GM19452 (cell line): ENCODE measurements around the gene ACOXL.

Experiments
- ATAC-seq: cut with Tn5 transposase; IDR thresholded peaks from one replicate; pipeline ENCODE4 v1.9.1; 2021; ENCODE audit not compliant: unreplicated experiment

ACOXL gene

DNA sequence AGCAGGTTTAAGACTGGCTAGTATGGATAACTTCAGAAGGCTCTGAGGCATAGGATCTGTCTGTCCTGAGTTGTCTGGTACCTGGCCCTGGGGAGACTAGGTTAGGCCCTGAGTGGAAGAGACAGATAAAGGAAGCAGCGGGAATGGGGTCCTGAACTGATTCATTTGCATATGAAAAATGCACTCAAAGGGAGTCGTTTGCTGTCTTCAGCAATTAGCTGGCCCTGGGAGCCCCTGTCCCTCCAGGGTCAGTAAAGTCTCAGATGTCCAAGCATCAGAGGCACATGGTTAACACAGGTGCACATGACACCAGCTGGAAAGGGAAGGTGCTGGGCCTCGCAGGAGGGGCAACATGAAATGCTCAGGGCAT, 172.4 kb downstream of the ACOXL start:
- no peak for ATAC-seq

DNA sequence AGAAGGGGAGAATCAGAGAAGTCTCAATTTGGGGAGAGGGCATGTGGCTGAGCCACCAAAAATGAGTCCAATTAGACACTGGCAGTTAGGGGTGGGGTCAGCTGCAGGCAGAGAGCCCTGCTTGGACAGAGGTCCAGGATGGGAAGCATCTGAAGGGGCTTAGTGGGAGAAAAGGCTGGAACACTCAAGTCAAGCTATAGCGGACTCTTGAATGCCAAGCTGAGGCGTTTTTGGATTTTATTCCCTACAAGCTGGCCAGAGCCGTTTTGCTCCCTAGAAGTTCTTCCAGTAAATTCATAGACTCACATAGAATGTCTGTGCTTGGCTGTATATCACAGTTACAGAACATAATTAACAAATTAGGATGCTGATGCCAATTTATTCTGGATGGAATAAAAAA, 172.8 kb downstream of the ACOXL start:
- no peak for ATAC-seq

DNA sequence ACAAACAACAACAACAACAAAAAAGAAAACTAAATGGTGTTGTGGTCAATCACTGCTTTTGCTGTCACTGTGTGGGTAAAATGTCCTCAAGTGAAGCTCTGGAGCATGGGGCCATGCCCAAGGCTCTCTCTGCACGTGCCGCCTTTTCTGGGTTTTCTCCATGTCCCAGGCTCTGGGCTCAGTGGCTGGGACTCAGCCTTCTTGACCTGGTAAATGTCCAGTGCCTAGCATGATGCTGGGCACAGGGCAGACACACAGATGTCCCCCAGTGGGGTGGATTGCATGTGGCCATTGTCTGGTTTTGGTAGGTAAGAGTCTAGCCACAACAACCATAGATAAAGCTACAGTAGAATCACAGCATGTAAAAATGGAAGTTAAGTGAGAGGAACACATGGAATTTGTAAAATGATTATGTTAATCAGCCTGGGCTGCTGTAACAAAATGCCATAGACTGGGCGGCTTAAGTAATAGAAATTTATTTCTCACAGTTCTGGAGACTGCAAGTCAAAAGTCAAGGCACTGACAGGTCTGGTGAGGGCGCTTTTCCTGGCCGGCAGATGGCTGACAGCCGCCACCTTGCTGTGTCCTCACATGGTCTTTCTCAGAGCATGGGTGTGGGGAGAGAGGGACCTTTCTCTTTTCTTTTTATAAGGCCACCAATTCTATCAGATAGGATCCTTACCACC, 174.4 kb downstream of the ACOXL start:
- ATAC-seq = no peak

- no peak for ATAC-seq
Measured at GRCh38 chr2:110909501-110909900, 177.1 kb downstream of the ACOXL start.

DNA sequence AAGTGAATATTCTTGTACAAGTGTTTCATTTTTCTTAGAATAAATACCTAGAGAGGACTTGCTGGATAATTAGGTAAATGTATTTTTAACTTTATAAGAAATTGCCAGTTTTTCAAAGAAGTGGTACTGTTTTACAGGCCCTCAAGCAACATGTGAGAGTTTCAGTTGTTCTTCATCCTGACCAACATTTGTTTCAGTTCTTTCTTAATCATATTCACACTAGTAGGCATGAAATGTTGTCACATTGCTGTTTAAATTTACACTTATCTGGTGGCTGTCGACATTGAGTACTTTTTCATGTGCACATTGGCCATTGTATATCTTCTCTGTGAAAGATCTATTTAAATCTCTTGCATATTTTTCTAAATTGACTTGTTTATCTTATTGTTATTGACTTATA, 178.1 kb downstream of the ACOXL start:
- no peak for ATAC-seq

DNA sequence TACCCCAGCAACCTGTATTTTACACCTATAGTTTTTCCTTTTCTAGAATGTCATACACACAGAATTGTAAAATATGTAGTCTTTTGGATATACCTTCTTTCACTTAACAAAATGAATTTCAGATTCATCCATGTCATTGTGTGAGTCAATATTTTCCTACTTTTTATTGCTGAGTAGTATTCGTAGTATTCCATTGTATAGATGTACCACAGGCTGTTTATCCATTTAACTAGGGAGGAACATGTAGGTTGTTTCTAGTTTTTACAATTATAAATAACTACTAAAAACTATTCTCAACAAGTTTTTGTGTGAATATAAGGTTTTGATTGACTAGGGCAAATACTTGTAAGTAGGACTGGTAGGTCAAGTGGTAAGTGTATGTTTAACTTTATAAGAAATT, 187.4 kb downstream of the ACOXL start:
- ATAC-seq = no peak

GRCh38 chr2:110925479-110925878, 193.1 kb downstream of the ACOXL start:
- no peak for ATAC-seq

DNA sequence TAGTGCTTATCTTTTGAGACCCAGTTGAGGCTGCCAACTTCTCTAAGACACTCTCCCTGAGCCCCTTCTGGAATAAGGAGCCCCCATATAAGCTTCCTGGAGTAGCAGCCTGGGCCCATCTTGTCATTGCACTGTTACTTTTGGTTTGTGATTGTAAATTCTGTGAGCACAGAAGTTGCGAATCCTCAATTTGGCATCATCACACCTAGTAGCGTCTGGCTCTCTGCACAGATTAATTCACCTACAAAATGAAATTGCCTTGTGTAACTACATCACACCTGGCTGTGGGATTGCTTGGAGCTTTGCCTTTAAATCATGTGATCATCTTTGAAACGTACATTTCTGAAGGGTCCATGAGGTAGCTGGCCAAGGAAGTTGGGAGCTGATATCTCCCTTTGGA, 195.2 kb downstream of the ACOXL start:
- ATAC-seq = no peak

DNA sequence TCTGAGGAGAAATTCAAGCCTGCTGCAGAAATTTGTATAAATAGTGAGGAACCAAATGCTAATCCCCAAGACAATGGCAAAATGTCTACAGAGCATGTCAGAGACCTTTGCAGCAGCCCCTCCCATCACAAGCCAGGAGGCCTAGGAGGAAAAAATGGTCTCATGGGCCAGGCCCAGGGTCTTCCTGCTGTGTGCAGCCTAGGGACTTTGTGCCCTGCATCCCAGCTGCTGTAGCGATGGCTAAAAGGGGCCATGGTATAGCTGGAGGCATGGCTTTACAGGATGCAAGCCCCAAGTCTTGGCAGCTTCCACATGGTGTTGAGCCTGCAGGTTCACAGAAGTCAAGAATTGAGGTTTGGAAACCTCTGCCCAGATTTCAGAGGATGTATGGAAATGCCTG, 197.2 kb downstream of the ACOXL start:
- ATAC-seq = no peak

DNA sequence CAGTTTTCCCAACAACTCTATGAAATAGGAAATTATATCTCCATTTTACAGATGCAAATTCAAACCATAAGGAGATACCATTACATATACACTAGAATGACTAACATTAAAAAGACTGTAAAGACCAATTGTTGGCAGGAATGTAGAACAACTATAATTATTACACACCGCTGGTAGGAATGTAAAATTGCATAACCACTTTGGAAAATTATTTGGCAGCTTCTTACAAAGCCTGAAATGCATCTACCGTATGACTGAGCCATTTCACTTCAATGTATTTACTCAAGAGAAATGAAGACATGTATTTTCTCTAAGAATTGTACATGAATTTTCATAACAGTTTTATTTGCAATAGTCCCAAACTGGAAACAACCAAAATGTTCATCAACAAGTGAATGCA, 199.3 kb downstream of the ACOXL start:
- no peak for ATAC-seq

- ATAC-seq = no peak
Measured at GRCh38 chr2:110933420-110933819, 201.0 kb downstream of the ACOXL start.

DNA sequence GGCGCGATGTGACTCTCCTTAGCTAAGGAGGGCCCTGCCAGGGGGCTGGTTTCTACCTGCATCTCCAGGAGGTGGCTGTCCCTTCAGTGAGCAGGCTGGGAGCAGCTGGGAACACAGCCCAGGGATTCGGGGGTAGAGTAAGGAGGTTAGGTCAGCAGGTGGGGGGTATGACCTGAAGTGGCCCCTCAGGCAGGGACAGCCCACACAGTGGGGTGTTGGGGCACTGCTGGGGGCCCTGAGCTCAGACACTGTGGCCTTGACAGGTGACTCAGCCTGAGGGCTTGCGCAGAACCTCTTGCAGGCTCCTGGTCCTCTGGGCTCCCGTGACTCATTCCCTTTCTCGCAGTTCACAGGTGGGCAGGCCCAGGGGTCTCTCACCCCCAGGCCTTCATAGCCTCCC, 202.6 kb downstream of the ACOXL start:
- ATAC-seq = no peak

GRCh38 chr2:110940376-110940910, 208.1 kb downstream of the ACOXL start:
- no peak for ATAC-seq

DNA sequence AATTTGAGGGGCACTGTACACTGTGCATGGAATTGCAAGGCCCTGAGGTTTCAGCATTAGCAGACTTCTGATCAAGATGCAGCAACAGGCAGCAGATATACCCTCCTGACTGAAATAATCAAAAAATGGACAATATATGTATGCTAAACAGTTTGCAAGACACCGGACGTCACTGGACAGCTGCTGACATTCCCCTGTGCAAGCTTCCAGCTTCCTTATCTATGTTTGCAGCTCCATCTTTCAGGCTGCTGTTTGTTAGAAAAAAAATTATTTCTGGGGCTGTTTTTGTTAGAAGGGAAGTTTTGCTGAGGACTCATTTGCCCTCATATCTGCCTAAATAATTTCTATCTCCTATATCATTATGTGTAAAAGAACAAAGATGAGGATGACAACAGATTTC, 208.9 kb downstream of the ACOXL start:
- ATAC-seq = no peak

DNA sequence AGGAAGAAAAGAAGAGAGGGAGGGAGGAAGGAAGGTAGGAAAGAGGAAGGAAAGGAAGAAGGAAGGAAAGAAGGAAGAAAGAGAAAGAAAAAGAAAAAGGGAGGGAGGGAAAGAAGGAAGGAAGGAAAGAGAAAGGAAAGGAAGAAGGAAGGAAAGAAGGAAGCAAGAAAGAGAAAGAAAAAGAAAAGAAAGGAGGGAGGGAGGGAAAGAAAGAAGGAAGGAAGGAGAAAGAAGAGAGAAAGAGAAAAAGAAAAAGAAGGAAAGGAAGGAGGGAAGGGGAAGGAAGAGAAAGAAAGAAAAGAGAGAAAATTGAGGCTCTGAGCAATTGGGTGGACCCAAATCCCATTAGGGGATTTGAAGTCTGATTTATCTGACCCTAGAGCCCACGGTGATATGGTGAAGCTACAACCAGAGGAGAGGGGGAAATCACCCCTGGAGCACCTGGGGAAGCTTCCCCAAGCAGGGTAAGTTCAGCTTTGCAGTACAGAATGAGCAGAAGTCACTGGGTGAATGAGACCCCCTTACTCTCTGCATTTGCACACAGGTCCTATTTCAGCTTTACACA, 210.8 kb downstream of the ACOXL start:
- ATAC-seq = no peak

- ATAC-seq = no peak
Measured at GRCh38 chr2:110946902-110947301, 214.5 kb downstream of the ACOXL start.

DNA sequence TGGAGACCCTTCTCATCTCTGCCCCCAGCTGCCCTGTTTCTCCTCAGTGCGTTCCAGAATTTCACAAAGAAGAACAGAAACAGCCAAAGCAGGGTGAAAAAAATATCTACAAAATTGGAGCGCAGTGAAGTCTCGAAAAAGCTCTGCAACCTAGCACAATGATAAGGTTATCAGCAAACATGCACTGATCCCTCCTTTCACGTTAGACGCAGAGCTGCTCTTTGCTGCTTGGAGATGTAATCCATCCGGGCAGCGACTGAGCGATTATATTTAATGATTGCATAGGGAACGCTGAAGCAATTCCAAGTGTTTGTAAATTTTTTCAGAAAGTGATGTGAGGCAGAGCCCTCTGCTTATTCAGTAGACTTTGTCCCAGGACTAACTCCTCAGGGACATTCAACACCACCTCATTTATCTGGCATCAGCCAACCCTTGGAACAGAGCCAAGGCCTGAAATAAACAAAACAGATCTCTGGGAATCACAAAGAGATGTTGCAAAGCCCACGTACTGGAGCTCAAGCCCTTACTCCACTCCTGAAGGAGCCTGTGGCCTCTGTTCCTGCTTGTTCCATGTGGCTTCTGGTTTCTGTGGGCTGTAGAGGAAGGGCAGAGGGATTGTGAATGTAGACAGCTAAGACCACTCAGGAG, 215.8 kb downstream of the ACOXL start:
- no peak for ATAC-seq

GRCh38 chr2:110950281-110950680, 217.9 kb downstream of the ACOXL start:
- ATAC-seq = no peak

- no peak for ATAC-seq
Measured at GRCh38 chr2:110955045-110955444, 222.7 kb downstream of the ACOXL start.

- ATAC-seq = no peak
Measured at GRCh38 chr2:110955556-110955955, 223.2 kb downstream of the ACOXL start.

DNA sequence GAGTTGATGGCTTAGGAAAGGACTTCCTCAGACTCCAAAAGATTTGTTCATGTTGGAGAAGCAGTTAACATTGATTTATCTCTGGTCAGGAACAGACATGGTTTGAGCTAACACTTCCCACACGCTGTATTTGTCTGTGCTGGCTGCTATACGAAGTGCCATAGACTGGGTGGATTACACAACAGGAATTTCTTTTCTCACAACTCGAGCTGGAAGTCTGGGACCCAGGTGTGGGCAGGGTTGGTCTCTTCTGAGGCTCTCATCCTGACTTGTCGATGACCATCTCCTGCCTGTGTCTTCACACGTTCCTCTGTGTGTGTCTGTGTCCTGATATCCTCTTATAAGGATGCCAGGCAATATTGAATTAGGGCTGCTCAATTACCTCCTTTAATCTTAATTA, 224.9 kb downstream of the ACOXL start:
- no peak for ATAC-seq

- no peak for ATAC-seq
Measured at GRCh38 chr2:110958346-110959119, 226.2 kb downstream of the ACOXL start.
